ENCODE measurements around the gene BMP8A.

Gene BMP8A

GRCh38 chr1:39528082-39528481, 36.6 kb downstream of the BMP8A start:
- no peak for DNase-seq

- no peak for DNase-seq
These were observed 38.6 kb downstream of the BMP8A start for GRCh38 chr1:39529901-39530535.

GRCh38 chr1:39531526-39531925, 40.1 kb downstream of the BMP8A start:
- DNase-seq = no peak

DNA sequence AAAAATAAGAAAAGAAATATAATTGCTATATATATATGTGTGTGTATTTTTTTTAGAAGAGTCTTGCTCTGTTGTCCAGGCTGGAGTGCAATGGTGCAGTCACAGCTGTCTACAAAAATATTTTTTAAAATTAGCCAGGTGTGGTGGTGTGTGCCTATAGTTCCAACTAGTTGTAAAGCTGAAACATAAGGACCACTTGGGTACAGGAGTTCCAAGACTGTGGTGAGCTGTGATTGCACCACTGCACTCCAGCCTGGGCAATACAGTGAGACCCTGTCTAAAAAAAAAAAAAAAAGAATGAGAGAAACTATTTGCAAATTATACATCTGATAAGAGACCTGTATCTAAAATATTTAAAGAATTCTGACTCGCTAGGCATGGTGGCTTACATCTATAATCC, 42.0 kb downstream of the BMP8A start:
- DNase-seq = no peak

DNA sequence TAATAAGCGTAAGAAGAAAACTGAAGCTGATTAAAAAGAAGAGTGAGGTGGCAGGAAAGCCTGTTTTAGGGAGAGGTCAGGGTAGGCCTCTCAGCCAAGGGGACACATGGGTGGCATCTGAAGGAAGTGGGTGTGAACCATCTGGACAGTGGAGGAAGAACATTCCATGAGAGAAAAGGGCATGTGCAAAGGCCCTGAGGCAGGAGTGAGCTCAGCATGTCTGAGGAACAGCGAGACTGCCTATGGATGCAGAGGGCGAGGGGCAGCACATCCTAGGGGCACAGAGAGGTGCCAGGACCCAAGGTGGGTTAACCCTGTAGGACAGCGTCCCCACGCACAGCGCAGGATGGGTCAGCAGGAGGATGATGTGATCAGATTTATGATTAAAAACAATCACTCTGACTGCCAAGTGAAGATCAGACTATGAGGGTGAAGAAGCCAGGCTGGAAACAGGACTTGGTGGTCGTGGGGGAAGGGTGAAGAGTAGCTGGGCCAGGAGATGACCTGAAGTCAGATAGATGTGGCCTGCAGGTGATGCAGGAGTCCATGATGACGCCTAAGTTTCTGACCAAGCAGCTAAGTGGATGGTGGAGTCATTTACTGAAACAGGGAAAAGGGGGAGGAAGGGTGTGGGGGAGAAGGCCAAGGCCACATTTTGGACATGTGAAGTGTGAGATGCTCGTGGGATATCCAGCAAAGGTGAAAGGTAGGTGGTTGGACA, 47.3 kb downstream of the BMP8A start:
- DNase-seq = no peak

- DNase-seq = peak; percentile 27
These were observed 47.9 kb downstream of the BMP8A start for GRCh38 chr1:39539252-39539790.

- no peak for DNase-seq
These were observed 49.1 kb downstream of the BMP8A start for GRCh38 chr1:39540504-39541031.

DNA sequence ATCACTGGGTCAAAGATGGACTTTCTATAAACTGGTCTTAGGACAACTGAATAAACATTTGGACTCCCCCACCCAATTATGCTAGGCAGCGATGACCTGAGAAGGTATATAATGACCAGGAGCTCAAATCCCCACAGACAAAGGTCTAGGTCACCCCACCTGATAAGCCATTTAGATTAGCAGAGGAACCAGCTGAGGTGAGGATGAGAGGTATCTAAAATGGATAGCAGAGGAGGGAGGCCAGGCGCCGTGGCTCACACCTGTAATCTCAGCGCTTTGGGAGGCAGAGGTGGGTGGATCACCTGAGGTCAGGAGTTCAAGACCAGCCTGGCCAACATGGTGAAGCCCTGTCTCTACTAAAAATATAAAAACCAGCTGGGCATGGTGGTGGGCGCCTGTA, 51.5 kb downstream of the BMP8A start:
- no peak for DNase-seq

DNA sequence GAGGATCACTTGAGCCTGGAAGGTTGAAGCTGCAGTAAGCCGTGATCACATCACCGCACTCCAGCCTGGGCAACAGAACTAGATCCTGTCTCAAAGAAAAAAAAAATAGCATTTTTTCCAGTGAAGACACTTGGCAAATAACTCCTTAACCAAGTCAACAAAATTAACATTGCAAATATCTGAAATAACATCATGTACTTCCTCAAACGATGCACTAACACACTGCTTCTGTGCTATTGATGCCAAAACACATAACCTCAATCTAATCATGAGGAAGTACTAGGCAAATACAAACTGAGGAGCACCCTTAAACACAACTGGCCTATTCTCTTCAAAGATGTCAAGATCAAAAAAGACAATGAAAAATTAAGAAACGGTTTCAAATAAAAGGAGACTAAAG, 52.9 kb downstream of the BMP8A start:
- DNase-seq = no peak

GRCh38 chr1:39545531-39545930, 54.1 kb downstream of the BMP8A start:
- no peak for DNase-seq

GRCh38 chr1:39554277-39554676, 62.8 kb downstream of the BMP8A start:
- no peak for DNase-seq

GRCh38 chr1:39561279-39561678, 69.8 kb downstream of the BMP8A start:
- DNase-seq = no peak

DNA sequence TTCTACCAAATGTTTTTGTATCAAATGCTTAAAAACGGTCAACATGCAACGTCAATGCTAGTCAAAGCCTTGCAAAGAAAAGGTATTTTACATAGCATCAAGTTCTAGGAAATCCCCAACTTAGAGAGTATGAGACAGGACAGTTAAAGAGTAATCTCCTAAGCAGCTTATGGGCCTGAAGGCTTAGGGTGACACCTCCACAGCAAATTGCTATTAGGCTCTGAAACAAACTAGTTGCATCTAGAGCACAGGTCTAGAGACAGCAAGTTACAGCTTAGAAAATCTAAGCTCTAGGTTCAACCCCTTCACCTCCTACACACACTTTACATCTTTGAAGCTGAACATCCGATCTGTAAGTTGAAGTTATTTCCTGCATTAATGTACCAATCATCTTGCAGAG, 71.5 kb downstream of the BMP8A start:
- no peak for DNase-seq

- no peak for DNase-seq
These were observed 72.2 kb downstream of the BMP8A start for GRCh38 chr1:39563669-39564068.

GRCh38 chr1:39564340-39564739, 72.9 kb downstream of the BMP8A start:
- no peak for DNase-seq

GRCh38 chr1:39564941-39565340, 73.5 kb downstream of the BMP8A start:
- no peak for DNase-seq

DNA sequence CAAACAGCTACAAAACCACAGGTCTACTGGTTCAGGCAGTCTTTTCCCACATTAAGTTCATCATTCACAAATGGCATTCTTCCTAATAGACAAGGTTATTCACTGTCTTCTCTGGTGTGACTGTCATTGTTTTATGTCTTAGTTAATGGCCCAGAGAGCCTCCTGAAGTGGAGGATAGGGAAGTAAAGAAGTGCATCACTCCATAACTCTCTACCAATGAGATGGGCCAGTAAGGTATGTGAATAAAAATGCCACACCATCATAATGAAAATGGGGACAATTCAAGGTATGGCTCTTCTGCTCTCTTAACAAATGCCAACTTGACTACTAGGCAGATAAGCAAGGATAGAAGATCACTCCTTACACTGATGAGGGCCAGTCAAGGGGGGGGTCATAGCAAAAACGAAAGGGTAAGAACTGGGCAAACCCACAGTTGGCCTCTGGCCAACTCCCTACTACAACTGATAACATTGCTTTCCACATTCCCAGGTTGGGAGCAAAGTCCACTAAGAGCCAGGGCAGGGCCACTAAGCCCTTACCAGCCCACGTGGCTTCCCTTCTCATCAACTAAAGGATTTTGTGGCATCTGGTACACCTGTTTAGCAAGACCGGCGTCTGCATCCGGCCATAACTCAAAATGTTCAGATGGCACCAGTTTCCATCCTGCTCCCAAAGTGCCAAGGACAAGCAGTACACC, 75.2 kb downstream of the BMP8A start:
- no peak for DNase-seq

GRCh38 chr1:39567302-39567701, 75.9 kb downstream of the BMP8A start:
- no peak for DNase-seq

DNA sequence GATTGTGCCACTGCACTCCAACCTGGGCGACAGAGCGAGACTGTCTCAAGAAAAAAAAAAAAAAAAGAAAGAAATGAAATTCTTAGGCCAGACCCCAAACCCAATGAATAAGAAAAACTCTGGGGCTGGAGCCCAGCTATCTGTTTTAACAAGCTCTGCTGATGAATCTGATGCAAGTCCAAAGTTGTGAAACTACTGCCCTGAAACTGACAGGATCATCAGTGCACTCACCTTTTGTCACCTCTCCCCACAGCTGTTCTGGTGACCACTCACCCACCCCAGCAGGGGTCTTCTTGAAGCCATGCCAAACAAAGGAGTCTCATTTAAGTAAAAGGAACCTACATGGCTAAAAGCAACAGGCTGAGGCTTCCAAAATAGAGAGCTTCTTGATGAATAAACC, 76.8 kb downstream of the BMP8A start:
- DNase-seq = no peak

GRCh38 chr1:39569034-39569433, 77.6 kb downstream of the BMP8A start:
- no peak for DNase-seq

DNA sequence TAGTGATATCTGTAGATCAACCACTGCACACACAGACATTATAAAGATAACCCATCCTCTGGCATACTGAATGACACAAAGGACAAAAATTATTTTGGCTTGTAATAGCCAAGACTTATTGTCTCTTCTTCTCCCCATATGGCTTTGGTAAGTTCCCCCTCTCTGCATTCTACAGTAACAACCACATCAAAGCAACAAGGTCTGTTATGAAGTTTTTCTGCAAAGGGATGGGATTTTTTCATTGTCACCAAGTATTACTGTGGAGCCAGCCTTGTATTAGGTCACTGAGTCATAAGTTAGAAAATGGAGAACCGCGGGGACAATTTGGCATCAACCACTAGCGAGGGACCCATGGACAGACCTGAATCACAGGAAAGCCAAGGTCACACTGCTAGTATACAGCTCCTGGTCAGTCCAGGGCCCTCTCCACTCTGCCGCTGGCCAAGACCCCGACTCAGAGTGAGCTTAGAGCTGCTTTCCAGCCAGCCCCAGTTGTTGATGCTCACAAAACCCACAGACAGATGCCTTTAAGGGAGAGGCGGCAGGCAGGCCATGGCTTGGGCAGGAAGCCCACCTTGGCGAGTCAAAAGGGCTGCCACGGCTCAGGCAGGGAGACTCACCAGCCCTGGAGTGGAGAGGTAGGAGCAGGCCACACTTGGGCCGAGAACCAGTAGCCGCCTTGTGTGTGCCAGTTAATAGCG, 79.2 kb downstream of the BMP8A start:
- DNase-seq = no peak

DNA sequence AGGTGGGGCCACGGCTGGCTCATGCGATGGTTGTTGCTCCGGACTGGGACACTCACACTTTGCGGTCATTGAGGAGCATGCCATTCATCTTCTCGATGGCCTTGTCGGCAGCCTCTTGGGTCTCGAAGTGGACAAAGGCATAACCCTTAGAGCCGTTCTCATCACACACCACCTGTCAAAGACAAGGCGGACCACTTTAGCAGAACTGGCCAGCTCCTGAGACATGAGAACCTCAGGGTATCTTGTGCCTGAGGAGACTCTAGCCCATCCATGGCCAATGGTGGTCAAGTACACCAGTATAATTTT, 79.7 kb downstream of the BMP8A start:
- DNase-seq = no peak
